Panc1 (cell line): ENCODE data around the gene POLK. TPM values are rescaled to one million over a fixed set of nuclear protein-coding genes. Genes with fewer than 3 reads are reported as not detected.
A peak's percentile ranks its signal among the peaks of the same experiment; 100 is the strongest.

Experiments
- ATAC-seq: fragments of 200-7000 bp; cut with Tn5 transposase; 2 replicates; pipeline ENCODE4 v1.9.1; 2020; ENCODE audit warnings: mild to moderate bottlenecking, moderate library complexity
- BruUV-seq: library from RNA; stranded (reverse); fragments of 400-500 nt; replicated peaks from 2 replicates; lab custom pipeline; 2021; lab: Mats Ljungman, UMichigan
- CTCF ChIA-PET: fragments of 300-600 bp; sonication (Branson Sonifier 250); formaldehyde crosslinking; loops from one replicate; lab custom pipeline; 2022; ENCODE audit warnings: antibody characterized with exemption; lab: Charles Lee
- POLR2A ChIA-PET: fragments of 300-600 bp; sonication (Branson Sonifier 250); formaldehyde crosslinking; loops from one replicate; lab custom pipeline; 2022; ENCODE audit warnings: antibody characterized with exemption; lab: Charles Lee
- DNase-seq: peaks from one replicate; pipeline ENCODE4 v3.0.0-alpha.2; 2010; ENCODE audit warnings: low read depth, low spot score
- H3K27ac ChIP-seq: 2 replicates; pipeline ENCODE4 v1.5.1; 2011; ENCODE audit warnings: mild to moderate bottlenecking, low read length, inconsistent platforms
- H3K27me3 ChIP-seq: fragments of 200-500 bp; sonication (Bioruptor generic); 2 replicates; pipeline ENCODE4 v1.6.0; 2014; ENCODE audit warnings: low read length, inconsistent platforms; ENCODE audit not compliant: control insufficient read depth, insufficient read depth
- H3K36me3 ChIP-seq: fragments of 200-500 bp; sonication (Bioruptor generic); 2 replicates; pipeline ENCODE4 v1.5.1; 2014; ENCODE audit warnings: inconsistent platforms, mild to moderate bottlenecking, low read length, moderate library complexity; ENCODE audit not compliant: control insufficient read depth, insufficient read depth
- H3K4me1 ChIP-seq: 2 replicates; pipeline ENCODE4 v1.5.1; 2011; ENCODE audit warnings: inconsistent platforms, mild to moderate bottlenecking, low read length, moderate library complexity; ENCODE audit not compliant: control insufficient read depth, insufficient read depth
- H3K4me3 ChIP-seq, 2 experiments: 2 replicates each; pipeline ENCODE4 v1.5.1; 2011 to 2012; ENCODE audit warnings: low read depth in 2 of 2, low read length in 2 of 2, mild to moderate bottlenecking in 2 of 2, inconsistent platforms in 1 of 2, moderate library complexity in 1 of 2
- H3K9me3 ChIP-seq: fragments of 200-500 bp; sonication (Bioruptor generic); 2 replicates; pipeline ENCODE4 v1.5.1; 2014; ENCODE audit warnings: low read depth, mild to moderate bottlenecking, inconsistent platforms, low read length, moderate library complexity; ENCODE audit not compliant: control insufficient read depth, insufficient read depth
- POLR2AphosphoS5 ChIP-seq: IDR thresholded peaks from 2 replicates; pipeline ENCODE4 v1.6.1; 2012; ENCODE audit warnings: mild to moderate bottlenecking, low read depth, low read length, moderate library complexity
- SIN3A ChIP-seq: IDR thresholded peaks from 2 replicates; pipeline ENCODE4 v1.6.1; 2012; ENCODE audit warnings: low read depth, mild to moderate bottlenecking, low read length, moderate library complexity, borderline replicate concordance; ENCODE audit not compliant: insufficient read depth
- TCF7L2 ChIP-seq: IDR thresholded peaks from 2 replicates; pipeline ENCODE4 v1.6.1; 2011; ENCODE audit warnings: mild to moderate bottlenecking, low read depth, low read length, inconsistent platforms
- in situ Hi-C: cut with HindIII; loops from 2 replicates; pipeline ENCODE4 v1.10.0; 2016; ENCODE audit warnings: low sequenced_read_pairs, low pct_unique_long_range_greater_than_20kb
- intact Hi-C: fragments of 100-400 bp; cut with micrococcal nuclease; formaldehyde crosslinking; loops from one replicate; pipeline ENCODE4 v1.10.0; 2022; ENCODE audit not compliant: unreplicated experiment
- total RNA-seq: library from RNA; stranded (reverse); gene quantifications from one replicate; pipeline ENCODE4 v1.2.1, GENCODE V29; 2021; ENCODE audit not compliant: unreplicated experiment
- TF ChIP-seq, protein P1 (sequence below), 2 experiments: IDR thresholded peaks; 2 replicates each; pipeline ENCODE4 v1.6.1; 2011 to 2012; ENCODE audit warnings: low read depth in 2 of 2, control low read depth in 1 of 2, low read length in 1 of 2, mild to moderate bottlenecking in 1 of 2, moderate library complexity in 1 of 2; ENCODE audit not compliant: insufficient read depth in 1 of 2
- TF ChIP-seq, protein P2 (sequence below): fragments of 450-650 bp; IDR thresholded peaks from 2 replicates; pipeline ENCODE4 v1.5.1; 2017; ENCODE audit warnings: mild to moderate bottlenecking

POLK gene
- total RNA-seq, 1 experiment from 2014 or later: 21.3 TPM

DNA sequence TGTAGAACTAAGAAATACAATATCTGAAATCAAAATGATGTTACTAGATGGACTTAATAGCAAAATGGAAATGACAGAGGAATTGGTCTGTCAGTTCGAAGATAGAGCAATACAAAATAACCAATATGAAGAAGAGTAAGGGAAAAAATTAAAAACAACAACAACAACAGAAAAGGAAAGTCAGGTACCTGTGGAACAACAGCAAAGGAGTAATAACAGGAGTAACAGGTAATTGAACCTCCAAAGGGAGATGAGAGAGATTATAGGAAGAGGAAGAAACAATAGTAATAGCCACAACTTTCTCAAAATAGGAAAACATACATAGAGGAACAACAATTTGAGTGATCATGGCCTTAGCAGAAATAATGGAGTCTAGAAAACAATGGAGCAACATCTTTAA, 13.7 kb downstream of the POLK start:
- POLR2A ChIA-PET: no interaction called here
- TF ChIP-seq POLR2AphosphoS5 (no peak), SIN3A (no peak), TCF7L2 (no peak)
- TF ChIP-seq, protein P1, sequence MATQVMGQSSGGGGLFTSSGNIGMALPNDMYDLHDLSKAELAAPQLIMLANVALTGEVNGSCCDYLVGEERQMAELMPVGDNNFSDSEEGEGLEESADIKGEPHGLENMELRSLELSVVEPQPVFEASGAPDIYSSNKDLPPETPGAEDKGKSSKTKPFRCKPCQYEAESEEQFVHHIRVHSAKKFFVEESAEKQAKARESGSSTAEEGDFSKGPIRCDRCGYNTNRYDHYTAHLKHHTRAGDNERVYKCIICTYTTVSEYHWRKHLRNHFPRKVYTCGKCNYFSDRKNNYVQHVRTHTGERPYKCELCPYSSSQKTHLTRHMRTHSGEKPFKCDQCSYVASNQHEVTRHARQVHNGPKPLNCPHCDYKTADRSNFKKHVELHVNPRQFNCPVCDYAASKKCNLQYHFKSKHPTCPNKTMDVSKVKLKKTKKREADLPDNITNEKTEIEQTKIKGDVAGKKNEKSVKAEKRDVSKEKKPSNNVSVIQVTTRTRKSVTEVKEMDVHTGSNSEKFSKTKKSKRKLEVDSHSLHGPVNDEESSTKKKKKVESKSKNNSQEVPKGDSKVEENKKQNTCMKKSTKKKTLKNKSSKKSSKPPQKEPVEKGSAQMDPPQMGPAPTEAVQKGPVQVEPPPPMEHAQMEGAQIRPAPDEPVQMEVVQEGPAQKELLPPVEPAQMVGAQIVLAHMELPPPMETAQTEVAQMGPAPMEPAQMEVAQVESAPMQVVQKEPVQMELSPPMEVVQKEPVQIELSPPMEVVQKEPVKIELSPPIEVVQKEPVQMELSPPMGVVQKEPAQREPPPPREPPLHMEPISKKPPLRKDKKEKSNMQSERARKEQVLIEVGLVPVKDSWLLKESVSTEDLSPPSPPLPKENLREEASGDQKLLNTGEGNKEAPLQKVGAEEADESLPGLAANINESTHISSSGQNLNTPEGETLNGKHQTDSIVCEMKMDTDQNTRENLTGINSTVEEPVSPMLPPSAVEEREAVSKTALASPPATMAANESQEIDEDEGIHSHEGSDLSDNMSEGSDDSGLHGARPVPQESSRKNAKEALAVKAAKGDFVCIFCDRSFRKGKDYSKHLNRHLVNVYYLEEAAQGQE (IDR thresholded peaks at IDR 0.05; ENCODE audit: insufficient read depth in 1 of 2, low read depth in 2 of 2, low read length in 1 of 2): no peak
- TF ChIP-seq, protein P2, sequence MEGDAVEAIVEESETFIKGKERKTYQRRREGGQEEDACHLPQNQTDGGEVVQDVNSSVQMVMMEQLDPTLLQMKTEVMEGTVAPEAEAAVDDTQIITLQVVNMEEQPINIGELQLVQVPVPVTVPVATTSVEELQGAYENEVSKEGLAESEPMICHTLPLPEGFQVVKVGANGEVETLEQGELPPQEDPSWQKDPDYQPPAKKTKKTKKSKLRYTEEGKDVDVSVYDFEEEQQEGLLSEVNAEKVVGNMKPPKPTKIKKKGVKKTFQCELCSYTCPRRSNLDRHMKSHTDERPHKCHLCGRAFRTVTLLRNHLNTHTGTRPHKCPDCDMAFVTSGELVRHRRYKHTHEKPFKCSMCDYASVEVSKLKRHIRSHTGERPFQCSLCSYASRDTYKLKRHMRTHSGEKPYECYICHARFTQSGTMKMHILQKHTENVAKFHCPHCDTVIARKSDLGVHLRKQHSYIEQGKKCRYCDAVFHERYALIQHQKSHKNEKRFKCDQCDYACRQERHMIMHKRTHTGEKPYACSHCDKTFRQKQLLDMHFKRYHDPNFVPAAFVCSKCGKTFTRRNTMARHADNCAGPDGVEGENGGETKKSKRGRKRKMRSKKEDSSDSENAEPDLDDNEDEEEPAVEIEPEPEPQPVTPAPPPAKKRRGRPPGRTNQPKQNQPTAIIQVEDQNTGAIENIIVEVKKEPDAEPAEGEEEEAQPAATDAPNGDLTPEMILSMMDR: no peak
- in situ Hi-C loops: no loop called here
- Histone ChIP-seq H3K36me3 (no peaks in the 10 kb centered on the region), H3K4me3 (no peak overlapping the region), H3K27ac (no peak overlapping the region), H3K4me1 (no peaks in the 10 kb centered on the region), H3K9me3 (peaks cover 16% of the 10 kb centered on the region; the same call in 1 of the 2 replicates), H3K27me3 (no peaks in the 10 kb centered on the region)
- CTCF ChIA-PET: no interaction called here
- no peak for ATAC-seq
- BruUV-seq: TSS peak; percentile 28
- DNase-seq: no peak
- intact Hi-C loops: no loop called here

DNA sequence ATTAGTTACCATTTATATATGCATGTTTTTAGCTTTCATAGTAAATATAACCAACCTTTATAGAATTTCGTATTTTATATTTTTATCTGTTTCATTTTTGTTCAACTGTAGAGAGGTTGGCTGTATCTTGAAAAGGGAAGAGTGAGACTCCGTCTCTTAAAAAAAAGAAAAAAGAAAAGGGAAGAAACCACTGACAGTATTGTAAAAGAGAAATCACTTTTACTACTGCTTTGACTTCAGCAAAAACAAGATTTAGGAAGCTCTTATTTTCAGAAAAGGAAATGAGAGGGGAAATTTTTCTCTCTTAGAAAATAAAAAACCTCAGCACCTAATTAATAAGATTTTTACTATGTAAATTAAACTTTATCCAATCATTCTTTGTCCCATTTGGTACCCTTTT, 14.4 kb downstream of the POLK start:
- ATAC-seq (no peak), DNase-seq (no peak)
- ChIA-PET POLR2A (no interaction called here), CTCF (no interaction called here)
- Histone ChIP-seq H3K27ac (no peak overlapping the region), H3K36me3 (no peaks in the 10 kb centered on the region), H3K9me3 (peaks cover 10% of the 10 kb centered on the region; the same call in 1 of the 2 replicates), H3K4me1 (no peaks in the 10 kb centered on the region), H3K4me3 (no peak overlapping the region), H3K27me3 (no peaks in the 10 kb centered on the region)
- no TSS peak for BruUV-seq
- intact Hi-C loops: no loop called here
- TF ChIP-seq SIN3A (no peak), TCF7L2 (no peak), POLR2AphosphoS5 (no peak)
- TF ChIP-seq, protein P2: no peak
- TF ChIP-seq, protein P1 (IDR thresholded peaks at IDR 0.05; ENCODE audit: insufficient read depth in 1 of 2, low read depth in 2 of 2, low read length in 1 of 2): no peak
- in situ Hi-C loops: no loop called here
